ENCODE data around the gene KCNIP3. TPM values are rescaled to one million over a fixed set of nuclear protein-coding genes. Genes with fewer than 3 reads are reported as not detected.

KCNIP3 gene
- total and polyA plus RNA-seq, 2 donors (not counting 1 experiment from before 2014, with no cell fraction given) = not detected

GRCh38 chr2:95379371-95379831 lies 82.3 kb downstream of the KCNIP3 start:
- Histone ChIP-seq H3K4me2 (replicated peaks; ENCODE audit: low read depth, low read length, poor library complexity, severe bottlenecking) (no peak overlapping the region), H4K20me1 (ENCODE audit: control insufficient read depth, insufficient read depth, low read length, poor library complexity, severe bottlenecking) (no peaks in the 10 kb centered on the region), H3K27ac (ENCODE audit: low read length in 2 of 2) (no peak overlapping the region), H3K9ac (ENCODE audit: low read length) (no peak overlapping the region), H3K4me1 (ENCODE audit: control insufficient read depth in 2 of 2, insufficient read depth in 2 of 2, low read length in 2 of 2) (no peaks in the 10 kb centered on the region), H3K36me3 (replicated peaks in 1 of 2; ENCODE audit: control extremely low read depth in 1 of 2, control insufficient read depth in 1 of 2, extremely low read depth in 1 of 2, insufficient read depth in 2 of 2, low read length in 1 of 2) (no peaks in the 10 kb centered on the region), H3K27me3 (replicated peaks in 1 of 4; ENCODE audit: control extremely low read depth in 1 of 4, control insufficient read depth in 3 of 4, insufficient read depth in 4 of 4, low read length in 3 of 4) (peaks cover 0 to 6% (median 0%) of the 10 kb centered on the region in 4 experiments), H2AFZ (ENCODE audit: insufficient read depth, low read depth, low read length, poor library complexity, severe bottlenecking) (no peak overlapping the region), H3K79me2 (ENCODE audit: control insufficient read depth, insufficient read depth, low read length) (no peaks in the 10 kb centered on the region), H3K4me3 (ENCODE audit: control extremely low read depth in 1 of 5, extremely low read depth in 1 of 5, insufficient read depth in 1 of 5, low read depth in 2 of 5, low read length in 4 of 5) (no peak overlapping the region), H3K9me3 (ENCODE audit: control extremely low read depth in 1 of 3, control insufficient read depth in 2 of 3, insufficient read depth in 1 of 3, low read length in 2 of 3) (peaks cover 0 to 4% (median 0%) of the 10 kb centered on the region in 3 donors)
- H3K4me1 Mint-ChIP-seq = no peaks in the 10 kb centered on the region
- no peak overlapping the region for H3K27ac Mint-ChIP-seq
- ATAC-seq (ENCODE audit: low read depth) = no peak
- no peak for TF ChIP-seq CTCF (IDR thresholded peaks at IDR 0.05)
- ChIA-PET POLR2A (no interaction called here), CTCF (interaction anchor here (0.7 to 0.9 kb wide), 2 partner anchors 8 to 34 kb away, joined by 3 read pairs; no protein-coding TSS in a partner anchor)
- no peak overlapping the region for H3K4me3 Mint-ChIP-seq
- intact Hi-C loops (cut with micrococcal nuclease) = no loop called here
- H3K27me3 Mint-ChIP-seq = peaks cover 14% of the 10 kb centered on the region
- 37% methylated on average over 7 of the region's 8 CpGs for WGBS (ENCODE audit: insufficient coverage)
- H3K9me3 Mint-ChIP-seq (ENCODE audit: insufficient read depth) = no peaks in the 10 kb centered on the region
- no peak for DNase-seq

GRCh38 chr2:95380280-95380679 lies 83.1 kb downstream of the KCNIP3 start:
- no peak overlapping the region for H3K4me3 Mint-ChIP-seq
- no peaks in the 10 kb centered on the region for H3K4me1 Mint-ChIP-seq
- POLR2A ChIA-PET = no interaction called here
- Histone ChIP-seq H3K9me3 (ENCODE audit: control extremely low read depth in 1 of 3, control insufficient read depth in 2 of 3, insufficient read depth in 1 of 3, low read length in 2 of 3) (no peaks in the 10 kb centered on the region), H3K4me1 (ENCODE audit: control insufficient read depth in 2 of 2, insufficient read depth in 2 of 2, low read length in 2 of 2) (no peaks in the 10 kb centered on the region), H3K79me2 (ENCODE audit: control insufficient read depth, insufficient read depth, low read length) (no peaks in the 10 kb centered on the region), H3K27ac (ENCODE audit: low read length in 2 of 2) (no peak overlapping the region), H3K4me3 (ENCODE audit: control extremely low read depth in 1 of 5, extremely low read depth in 1 of 5, insufficient read depth in 1 of 5, low read depth in 2 of 5, low read length in 4 of 5) (no peak overlapping the region), H3K36me3 (replicated peaks in 1 of 2; ENCODE audit: control extremely low read depth in 1 of 2, control insufficient read depth in 1 of 2, extremely low read depth in 1 of 2, insufficient read depth in 2 of 2, low read length in 1 of 2) (no peaks in the 10 kb centered on the region), H2AFZ (ENCODE audit: insufficient read depth, low read depth, low read length, poor library complexity, severe bottlenecking) (no peak overlapping the region), H3K27me3 (replicated peaks in 1 of 4; ENCODE audit: control extremely low read depth in 1 of 4, control insufficient read depth in 3 of 4, insufficient read depth in 4 of 4, low read length in 3 of 4) (peaks cover 0 to 3% (median 0%) of the 10 kb centered on the region in 4 experiments), H4K20me1 (ENCODE audit: control insufficient read depth, insufficient read depth, low read length, poor library complexity, severe bottlenecking) (no peaks in the 10 kb centered on the region), H3K4me2 (replicated peaks; ENCODE audit: low read depth, low read length, poor library complexity, severe bottlenecking) (no peak overlapping the region), H3K9ac (ENCODE audit: low read length) (no peak overlapping the region)
- intact Hi-C loops (cut with micrococcal nuclease) = no loop called here
- peaks cover 14% of the 10 kb centered on the region for H3K27me3 Mint-ChIP-seq
- CTCF ChIA-PET = interaction anchor here (0.9 kb wide), 1 partner anchor 35 kb away, joined by 3 read pairs; no protein-coding TSS in a partner anchor
- DNase-seq (no peak), ATAC-seq (ENCODE audit: low read depth) (no peak)
- TF ChIP-seq EZH2 (IDR thresholded peaks at IDR 0.05; ENCODE audit: borderline replicate concordance, insufficient read depth, low read depth, low read length, poor library complexity, severe bottlenecking) (no peak), CTCF (IDR thresholded peaks at IDR 0.05) (no peak)
- no peaks in the 10 kb centered on the region for H3K9me3 Mint-ChIP-seq (ENCODE audit: insufficient read depth)
- WGBS (ENCODE audit: insufficient coverage) = 100% methylated on average over 4 of the region's 5 CpGs
- no peak overlapping the region for H3K27ac Mint-ChIP-seq

Measured in B cell (primary cell).